Dermis blood vessel endothelial cell (primary cell): Measurements from ENCODE around the gene WBP2. TPM values are rescaled to one million over a fixed set of nuclear protein-coding genes. Genes with fewer than 3 reads are reported as not detected.
"Not testable (repeated sequence)": the region's sequence is repeated elsewhere in the genome, so short reads cannot be mapped to it uniquely, and the experiment has no call there.

Source experiments
- DNase-seq: peaks from one replicate; pipeline ENCODE4 v3.0.0; 2010
- total RNA-seq: library from RNA; depleted of rRNA; stranded (reverse); fragments of >200 nt; gene quantifications from 2 replicates; pipeline ENCODE4 v1.2.3, GENCODE V29; 2014

WBP2 gene
- total RNA-seq, 1 donor from 2014 or later, result 19.2 TPM

- no peak for DNase-seq
Measured at GRCh38 chr17:75888484-75888883, 33.3 kb upstream of the WBP2 start.

GRCh38 chr17:75885860-75886259 is 30.7 kb upstream of the WBP2 start:
- DNase-seq, result not testable (repeated sequence)

GRCh38 chr17:75885431-75885830 is 30.3 kb upstream of the WBP2 start:
- no peak for DNase-seq

- DNase-seq, result no peak
Measured at GRCh38 chr17:75881678-75882454, 26.7 kb upstream of the WBP2 start.

GRCh38 chr17:75880266-75880665 is 25.1 kb upstream of the WBP2 start:
- no peak for DNase-seq

GRCh38 chr17:75878174-75878998 is 23.3 kb upstream of the WBP2 start, which contains the start of gene TRIM47:
TRIM47 (minus strand) TSS chr17:75878581; CDS start chr17:75878548, 33 bp downstream.
- peak; percentile 72 for DNase-seq

GRCh38 chr17:75877752-75878173 is 22.6 kb upstream of the WBP2 start:
- peak; percentile 86 for DNase-seq

GRCh38 chr17:75876938-75877751 is 22.0 kb upstream of the WBP2 start:
- DNase-seq, result peak; percentile 99

GRCh38 chr17:75876190-75876937 is 21.2 kb upstream of the WBP2 start:
- peak; percentile 59 for DNase-seq

- DNase-seq, result no peak
Measured at GRCh38 chr17:75875940-75876189, 20.7 kb upstream of the WBP2 start.

- DNase-seq, result no peak
Measured at GRCh38 chr17:75875182-75875939, 20.2 kb upstream of the WBP2 start.

- DNase-seq, result no peak
Measured at GRCh38 chr17:75874323-75875181, 19.4 kb upstream of the WBP2 start.

GRCh38 chr17:75873587-75874322 is 18.6 kb upstream of the WBP2 start:
- DNase-seq, result no peak

- DNase-seq, result peak; percentile 96
Measured at GRCh38 chr17:75872434-75873351, 17.6 kb upstream of the WBP2 start.

- not testable (repeated sequence) for DNase-seq
Measured at GRCh38 chr17:75870228-75870627, 15.1 kb upstream of the WBP2 start.

GRCh38 chr17:75869282-75870141 is 14.4 kb upstream of the WBP2 start:
- DNase-seq, result peak; percentile 70

- DNase-seq, result not testable (repeated sequence)
Measured at GRCh38 chr17:75868730-75869281, 13.7 kb upstream of the WBP2 start.
